GM12873 (cell line): Measurements from ENCODE around the gene NPAS2.

Experiments used
- CTCF ChIP-seq: IDR thresholded peaks from 2 replicates; pipeline ENCODE4 v1.5.1; 2012; ENCODE audit warnings: low read depth, mild to moderate bottlenecking, moderate library complexity, low read length, control low read depth; ENCODE audit not compliant: insufficient read depth; ENCODE audit errors: missing control alignments

The NPAS2 gene

GRCh38 chr2:100894105-100894795, 74.3 kb downstream of the NPAS2 start:
- TF ChIP-seq CTCF = no peak

- TF ChIP-seq CTCF = no peak
These were observed 74.8 kb downstream of the NPAS2 start for GRCh38 chr2:100894796-100895156.

- no peak for TF ChIP-seq CTCF
These were observed 75.5 kb downstream of the NPAS2 start for GRCh38 chr2:100895402-100895801.

- TF ChIP-seq CTCF = no peak
These were observed 76.2 kb downstream of the NPAS2 start for GRCh38 chr2:100895934-100896685.

GRCh38 chr2:100898035-100898665, 78.2 kb downstream of the NPAS2 start:
- TF ChIP-seq CTCF = no peak

GRCh38 chr2:100900156-100900795, 80.3 kb downstream of the NPAS2 start:
- no peak for TF ChIP-seq CTCF
